ENCODE results near the gene YWHAQ. TPM values are rescaled to one million over a fixed set of nuclear protein-coding genes. Genes with fewer than 3 reads are reported as not detected.

Gene YWHAQ
- polyA plus RNA-seq, 1 experiment, result 624 TPM

- no peaks in the 10 kb centered on the region; the same call in 1 of the 2 replicates for H3K9me3 ChIP-seq (ENCODE audit: control insufficient read depth, insufficient read depth, low read length)
- no peak overlapping the region for H3K4me3 ChIP-seq (ENCODE audit: low read depth, low read length)
- H3K27me3 ChIP-seq (ENCODE audit: control insufficient read depth, insufficient read depth, low read length), result no peaks in the 10 kb centered on the region
- TF ChIP-seq CTCF (IDR thresholded peaks at IDR 0.05; ENCODE audit: low read depth, low read length), result no peak
- no peak overlapping the region for H3K27ac ChIP-seq (ENCODE audit: low read depth, low read length)
- no peak for DNase-seq (ENCODE audit: low read depth, low spot score)
- ChIA-PET POLR2A (interaction anchor here (0.6 to 1.1 kb wide), 2 partner anchors 15 to 26 kb away, joined by 4 to 6 read pairs; no protein-coding TSS in a partner anchor), CTCF (no interaction called here)
These were observed 91.3 kb downstream of the YWHAQ start for GRCh38 chr2:9539531-9539930.

DNA sequence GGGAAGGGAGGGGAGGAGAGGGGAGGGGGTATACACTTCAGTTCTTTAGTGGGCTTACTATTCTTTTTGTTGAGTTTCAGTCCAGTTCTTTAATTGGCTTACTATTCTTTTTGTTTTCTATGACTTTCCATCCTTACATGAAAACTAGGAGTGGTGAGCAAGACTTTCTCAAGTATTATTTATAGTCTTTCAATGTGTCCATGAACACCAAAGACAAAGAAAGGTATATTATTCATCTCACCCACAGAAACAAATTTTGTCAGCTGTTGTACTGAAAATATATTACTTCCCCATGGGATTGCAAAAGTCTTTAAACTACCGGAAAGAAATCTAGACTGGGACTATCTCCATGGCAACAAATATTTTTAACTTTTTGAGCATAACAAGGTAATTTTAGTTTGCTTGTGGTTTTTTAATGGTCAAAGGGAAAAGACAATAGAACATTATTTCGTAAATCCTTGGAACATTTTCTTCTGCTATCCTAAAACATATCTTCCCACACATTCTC lies 92.7 kb downstream of the YWHAQ start:
- H3K9me3 ChIP-seq (ENCODE audit: control insufficient read depth, insufficient read depth, low read length), result no peaks in the 10 kb centered on the region; the same call in 1 of the 2 replicates
- CTCF ChIA-PET, result interaction anchor here (1.1 kb wide), 1 partner anchor 17 kb away, joined by 5 read pairs; the partner anchor contains the start of gene ADAM17
- POLR2A ChIA-PET, result no interaction called here
- no peak overlapping the region for H3K27ac ChIP-seq (ENCODE audit: low read depth, low read length)
- no peak overlapping the region for H3K4me3 ChIP-seq (ENCODE audit: low read depth, low read length)
- H3K27me3 ChIP-seq (ENCODE audit: control insufficient read depth, insufficient read depth, low read length), result no peaks in the 10 kb centered on the region
- TF ChIP-seq CTCF (IDR thresholded peaks at IDR 0.05; ENCODE audit: low read depth, low read length), result no peak
- no peak for DNase-seq (ENCODE audit: low read depth, low spot score)

GRCh38 chr2:9536504-9536903 lies 94.3 kb downstream of the YWHAQ start:
- no peak for TF ChIP-seq CTCF (IDR thresholded peaks at IDR 0.05; ENCODE audit: low read depth, low read length)
- DNase-seq (ENCODE audit: low read depth, low spot score), result no peak
- Histone ChIP-seq H3K27me3 (ENCODE audit: control insufficient read depth, insufficient read depth, low read length) (no peaks in the 10 kb centered on the region), H3K9me3 (ENCODE audit: control insufficient read depth, insufficient read depth, low read length) (no peaks in the 10 kb centered on the region; the same call in 1 of the 2 replicates), H3K4me3 (ENCODE audit: low read depth, low read length) (no peak overlapping the region), H3K27ac (ENCODE audit: low read depth, low read length) (no peak overlapping the region)
- POLR2A ChIA-PET, result no interaction called here
- CTCF ChIA-PET, result interaction anchor here (1.0 to 2.2 kb wide), 2 partner anchors 11 to 234 kb away, joined by 4 to 5 read pairs; no protein-coding TSS in a partner anchor

- no peak for TF ChIP-seq CTCF (IDR thresholded peaks at IDR 0.05; ENCODE audit: low read depth, low read length)
- H3K4me3 ChIP-seq (ENCODE audit: low read depth, low read length), result no peak overlapping the region
- no peak overlapping the region for H3K27ac ChIP-seq (ENCODE audit: low read depth, low read length)
- H3K9me3 ChIP-seq (ENCODE audit: control insufficient read depth, insufficient read depth, low read length), result no peaks in the 10 kb centered on the region; the same call in 1 of the 2 replicates
- CTCF ChIA-PET, result interaction anchor here (0.6 to 2.2 kb wide), 3 partner anchors 20 to 789 kb away, joined by 4 to 5 read pairs (median 5); partner anchors contain the start of gene ADAM17
- no peak for DNase-seq (ENCODE audit: low read depth, low spot score)
- no peaks in the 10 kb centered on the region for H3K27me3 ChIP-seq (ENCODE audit: control insufficient read depth, insufficient read depth, low read length)
- POLR2A ChIA-PET, result no interaction called here
These were observed 95.6 kb downstream of the YWHAQ start for GRCh38 chr2:9535177-9535576.

Small RNAs within 50 kb of the gene (small RNA-seq; reads per million reads assigned to genes)
- not detected for gene RF00019 (ENCODE audit: insufficient read length, low read depth)

Other genes starting within 250 kb of the YWHAQ start
- gene ITGB1BP1, start 207.5 kb downstream of the YWHAQ start, polyA plus RNA-seq (2011; rRNA removed), result 167 and 212 TPM in 2 replicates
- gene CPSF3, start 207.3 kb downstream of the YWHAQ start, polyA plus RNA-seq (2011; rRNA removed), result 40.2 and 48.6 TPM in 2 replicates
- gene IAH1, start 156.4 kb downstream of the YWHAQ start, polyA plus RNA-seq (2011; rRNA removed), result 121 and 127 TPM in 2 replicates
- 12.6 and 14.0 TPM in 2 replicates for gene ADAM17, start 75.2 kb downstream of the YWHAQ start, polyA plus RNA-seq (2011; rRNA removed)
- gene TAF1B, start 212.5 kb upstream of the YWHAQ start, polyA plus RNA-seq (2011; rRNA removed), result 17.2 and 25.8 TPM in 2 replicates

All from AG04450 (cell line).